GM12878 (cell line): ENCODE data around the gene SLC36A2. TPM values are rescaled to one million over a fixed set of nuclear protein-coding genes. Genes with fewer than 3 reads are reported as not detected.

Source experiments
- ATAC-seq: fragments of 200-7000 bp; cut with Tn5 transposase; 3 replicates; pipeline ENCODE4 v1.9.1; 2020; ENCODE audit warnings: mild to moderate bottlenecking, moderate library complexity
- BruUV-seq: library from RNA; stranded (reverse); fragments of 400-500 nt; replicated peaks from 2 replicates; lab custom pipeline; 2021; lab: Mats Ljungman, UMichigan
- CTCF ChIA-PET: fragments of 300-600 bp; sonication (Branson Sonifier 250); formaldehyde crosslinking; extraction: SDS; loops from one replicate; lab custom pipeline; 2021; ENCODE audit warnings: inconsistent platforms; lab: Yijun Ruan, JAX
- POLR2A ChIA-PET: fragments of 350-600 bp; formaldehyde crosslinking; extraction: SDS; loops from one replicate; lab custom pipeline; 2021; ENCODE audit warnings: inconsistent platforms; lab: Charles Lee
- RAD21 ChIA-PET: fragments of 300-600 bp; sonication (Branson Sonifier 250); formaldehyde crosslinking; loops from one replicate; lab custom pipeline; 2023; ENCODE audit warnings: antibody characterized with exemption; ENCODE audit not compliant: unreplicated experiment; lab: Charles Lee
- SMC1A ChIA-PET: fragments of 300-600 bp; sonication (Branson Sonifier 250); formaldehyde crosslinking; loops from one replicate; lab custom pipeline; 2023; ENCODE audit not compliant: unreplicated experiment, uncharacterized antibody; lab: Charles Lee
- DNase-seq: peaks from one replicate; pipeline ENCODE4 v3.0.0-alpha.2; 2011; ENCODE audit warnings: low read depth, low spot score
- FAIRE-seq: peaks from 3 replicates; lab custom pipeline; 2011; peaks lifted over from hg19 to GRCh38; lab: Jason Lieb, UNC
- H2AFZ ChIP-seq: 2 replicates; pipeline ENCODE4 v1.6.0; 2011; ENCODE audit warnings: low read depth, low read length, control low read depth; ENCODE audit not compliant: control insufficient read depth
- H3K27ac ChIP-seq: 2 replicates; pipeline ENCODE4 v1.5.1; 2011; ENCODE audit warnings: control low read depth; ENCODE audit not compliant: control insufficient read depth, insufficient read depth
- H3K27me3 ChIP-seq, 2 experiments: replicated peaks in 1 of 2; 2 replicates each; pipeline versions ENCODE4 v1.6.0 to v1.6.1; 2011; ENCODE audit warnings: low read length in 1 of 2; ENCODE audit not compliant: control insufficient read depth in 2 of 2, insufficient read depth in 2 of 2
- H3K36me3 ChIP-seq, 2 experiments: 2 replicates each; pipeline ENCODE4 v1.5.1; 2011; ENCODE audit warnings: low read length in 1 of 2; ENCODE audit not compliant: control insufficient read depth in 2 of 2, insufficient read depth in 2 of 2
- H3K4me1 ChIP-seq: 2 replicates; pipeline ENCODE4 v1.6.1; 2011; ENCODE audit warnings: mild to moderate bottlenecking, low read length, moderate library complexity, mixed read lengths; ENCODE audit not compliant: control insufficient read depth, insufficient read depth
- H3K4me2 ChIP-seq: 2 replicates; pipeline ENCODE4 v1.6.0; 2011; ENCODE audit warnings: control low read depth; ENCODE audit not compliant: control insufficient read depth, insufficient read depth
- H3K4me3 ChIP-seq: fragments of 200-600 bp; sonication (generic); 2 replicates; pipeline ENCODE4 v1.5.1; 2016
- H3K79me2 ChIP-seq: 2 replicates; pipeline ENCODE4 v1.6.0; 2011; ENCODE audit warnings: low read length; ENCODE audit not compliant: control insufficient read depth, insufficient read depth
- H3K9ac ChIP-seq: 2 replicates; pipeline ENCODE4 v1.8.0; 2011; ENCODE audit warnings: low read length, control low read depth, mixed read lengths; ENCODE audit not compliant: control insufficient read depth, insufficient read depth
- H3K9me3 ChIP-seq: replicated peaks from 3 replicates; pipeline ENCODE4 v1.5.1; 2011; ENCODE audit warnings: mild to moderate bottlenecking, low read length; ENCODE audit not compliant: control insufficient read depth, insufficient read depth
- H4K20me1 ChIP-seq: 2 replicates; pipeline ENCODE4 v1.6.0; 2011; ENCODE audit not compliant: control insufficient read depth, insufficient read depth
- ATF2 ChIP-seq: IDR thresholded peaks from 2 replicates; pipeline ENCODE4 v1.6.1; 2012; ENCODE audit warnings: low read length, inconsistent platforms
- CBFB ChIP-seq: IDR thresholded peaks from 2 replicates; pipeline ENCODE4 v1.6.1; 2016; ENCODE audit warnings: antibody characterized with exemption, low read depth
- EGR1 ChIP-seq, 2 experiments: IDR thresholded peaks; 1 replicate in 1 of 2; 2 replicates in 1 of 2; pipeline ENCODE4 v1.6.1; 2011 to 2012; ENCODE audit warnings: low read depth in 2 of 2, low read length in 2 of 2, borderline replicate concordance in 1 of 2, mild to moderate bottlenecking in 1 of 2, moderate library complexity in 1 of 2
- ELK1 ChIP-seq: IDR thresholded peaks from 2 replicates; pipeline ENCODE4 v1.6.1; 2012; ENCODE audit warnings: low read depth, low read length, improper control_type of control experiment
- FOS ChIP-seq: IDR thresholded peaks from 3 replicates; pipeline ENCODE4 v1.6.1; 2011; ENCODE audit warnings: borderline replicate concordance; ENCODE audit not compliant: insufficient read length; ENCODE audit errors: extremely low read depth
- GABPA ChIP-seq: IDR thresholded peaks from 2 replicates; pipeline ENCODE4 v1.6.1; 2014; ENCODE audit warnings: antibody characterized with exemption, low read depth, mild to moderate bottlenecking, inconsistent platforms
- GATAD2B ChIP-seq: fragments of 450-650 bp; conservative IDR thresholded peaks from 2 replicates; pipeline ENCODE4 v1.6.1; 2017; ENCODE audit warnings: low read depth, mild to moderate bottlenecking, moderate library complexity
- IKZF1 ChIP-seq: fragments of 450-650 bp; conservative IDR thresholded peaks from 2 replicates; pipeline ENCODE4 v1.6.1; 2017; ENCODE audit warnings: antibody characterized with exemption, mild to moderate bottlenecking
- IRF3 ChIP-seq: fragments of 450-650 bp; IDR thresholded peaks from 2 replicates; pipeline ENCODE4 v1.6.1; 2014; ENCODE audit warnings: mild to moderate bottlenecking
- NBN ChIP-seq: fragments of 450-650 bp; IDR thresholded peaks from 2 replicates; pipeline ENCODE4 v1.6.1; 2016
- RFX5 ChIP-seq: IDR thresholded peaks from 2 replicates; pipeline ENCODE4 v1.6.1; 2011; ENCODE audit warnings: low read depth, low read length, improper control_type of control experiment
- SIN3A ChIP-seq: IDR thresholded peaks from 2 replicates; pipeline ENCODE4 v1.6.1; 2012; ENCODE audit warnings: low read depth, low read length, improper control_type of control experiment
- YY1 ChIP-seq: IDR thresholded peaks from 2 replicates; pipeline ENCODE4 v1.6.1; 2011; ENCODE audit warnings: low read depth, mild to moderate bottlenecking, low read length
- WGBS: methylation state at CpG from one replicate; pipeline ENCODE4 v1.1.6; 2016; ENCODE audit warnings: low lambda C conversion rate; ENCODE audit not compliant: insufficient replicate concordance, insufficient coverage; ENCODE audit errors: missing lambda C conversion rate; 5-methylcytosine and 5-hydroxymethylcytosine counted together
- in situ Hi-C: fragments of 300-500 bp; cut with MboI; formaldehyde crosslinking; loops from 9 replicates; pipeline ENCODE4 v1.14.3; 2018; ENCODE audit warnings: mixed read lengths
- intact Hi-C: fragments of 100-400 bp; cut with micrococcal nuclease; formaldehyde crosslinking; loops from one replicate; pipeline ENCODE4 v1.14.2; 2022; ENCODE audit not compliant: unreplicated experiment
- polyA plus RNA-seq, 11 experiments: library from polyadenylated mRNA; depleted of rRNA in 4 of 11; unstranded in 6 of 11; stranded (reverse) in 5 of 11; fragments of >200 nt; fragmentation: Nextera tagmentation in 4 of 11; fragmentation: Illumina TruSeq in 1 of 11; extraction: Ambion mirVana in 4 of 11; extraction: Trizol in 1 of 11; gene quantifications; 1 replicate in 1 of 11; 2 replicates in 10 of 11; pipeline versions ENCODE4 v1.2.1 to v1.2.3, GENCODE V29; 2011 to 2016; ENCODE audit warnings: inconsistent platforms in 2 of 11, missing spikeins in 2 of 11, low read depth in 1 of 11
- total RNA-seq, 4 experiments: library from RNA; depleted of rRNA in 3 of 4; stranded (reverse); fragments of >200 nt in 3 of 4; fragmentation: Illumina TruSeq in 1 of 4; extraction: Trizol in 1 of 4; gene quantifications; 2 replicates each; pipeline versions ENCODE4 v1.2.1 to v1.2.3, GENCODE V29; 2013 to 2021
- TF ChIP-seq, protein P1 (sequence below): fragments of 450-650 bp; IDR thresholded peaks from 2 replicates; pipeline ENCODE4 v1.6.1; 2017; ENCODE audit warnings: mild to moderate bottlenecking, moderate library complexity
- TF ChIP-seq, protein P2 (sequence below): fragments of 450-650 bp; formaldehyde crosslinking; IDR thresholded peaks from 2 replicates; pipeline ENCODE4 v1.4.0; 2022; ENCODE audit warnings: mild to moderate bottlenecking, moderate library complexity

Gene SLC36A2
- total and polyA plus RNA-seq, 10 of the 15 experiments (the other 5 are each of a cell fraction or from before 2014, with no cell fraction given), result not detected

- Histone ChIP-seq H3K4me2 (no peak overlapping the region), H3K9ac (no peak overlapping the region), H3K4me1 (no peaks in the 10 kb centered on the region), H2AFZ (no peak overlapping the region), H4K20me1 (no peaks in the 10 kb centered on the region), H3K27me3 (no peaks in the 10 kb centered on the region), H3K79me2 (no peaks in the 10 kb centered on the region), H3K36me3 (no peaks in the 10 kb centered on the region), H3K9me3 (peaks cover under 1% of the 10 kb centered on the region; the same call in 1 of the 3 replicates), H3K27ac (no peak overlapping the region), H3K4me3 (no peak overlapping the region)
- ChIA-PET POLR2A (no interaction called here), CTCF (no interaction called here), RAD21 (interaction anchor here (1.4 kb wide), 1 partner anchor 289 kb away, joined by 3 read pairs; no protein-coding TSS in a partner anchor), SMC1A (no interaction called here)
- 6% methylated on average over 3 of the region's 3 CpGs for WGBS
- in situ Hi-C loops (no loop called here), intact Hi-C loops (no loop called here)
- no peak for DNase-seq
- FAIRE-seq, result no peak
- ATAC-seq, result no peak
- no TSS peak for BruUV-seq
- TF ChIP-seq CBFB (no peak), EGR1 (IDR thresholded peaks at IDR 0.05; ENCODE audit: borderline replicate concordance in 1 of 2, low read depth in 2 of 2, low read length in 2 of 2) (no peak), FOS (no peak), ATF2 (no peak), IKZF1 (no peak), GABPA (no peak), ELK1 (no peak), YY1 (no peak), GATAD2B (no peak), IRF3 (no peak), NBN (no peak), SIN3A (no peak), RFX5 (no peak)
- TF ChIP-seq, protein P1, sequence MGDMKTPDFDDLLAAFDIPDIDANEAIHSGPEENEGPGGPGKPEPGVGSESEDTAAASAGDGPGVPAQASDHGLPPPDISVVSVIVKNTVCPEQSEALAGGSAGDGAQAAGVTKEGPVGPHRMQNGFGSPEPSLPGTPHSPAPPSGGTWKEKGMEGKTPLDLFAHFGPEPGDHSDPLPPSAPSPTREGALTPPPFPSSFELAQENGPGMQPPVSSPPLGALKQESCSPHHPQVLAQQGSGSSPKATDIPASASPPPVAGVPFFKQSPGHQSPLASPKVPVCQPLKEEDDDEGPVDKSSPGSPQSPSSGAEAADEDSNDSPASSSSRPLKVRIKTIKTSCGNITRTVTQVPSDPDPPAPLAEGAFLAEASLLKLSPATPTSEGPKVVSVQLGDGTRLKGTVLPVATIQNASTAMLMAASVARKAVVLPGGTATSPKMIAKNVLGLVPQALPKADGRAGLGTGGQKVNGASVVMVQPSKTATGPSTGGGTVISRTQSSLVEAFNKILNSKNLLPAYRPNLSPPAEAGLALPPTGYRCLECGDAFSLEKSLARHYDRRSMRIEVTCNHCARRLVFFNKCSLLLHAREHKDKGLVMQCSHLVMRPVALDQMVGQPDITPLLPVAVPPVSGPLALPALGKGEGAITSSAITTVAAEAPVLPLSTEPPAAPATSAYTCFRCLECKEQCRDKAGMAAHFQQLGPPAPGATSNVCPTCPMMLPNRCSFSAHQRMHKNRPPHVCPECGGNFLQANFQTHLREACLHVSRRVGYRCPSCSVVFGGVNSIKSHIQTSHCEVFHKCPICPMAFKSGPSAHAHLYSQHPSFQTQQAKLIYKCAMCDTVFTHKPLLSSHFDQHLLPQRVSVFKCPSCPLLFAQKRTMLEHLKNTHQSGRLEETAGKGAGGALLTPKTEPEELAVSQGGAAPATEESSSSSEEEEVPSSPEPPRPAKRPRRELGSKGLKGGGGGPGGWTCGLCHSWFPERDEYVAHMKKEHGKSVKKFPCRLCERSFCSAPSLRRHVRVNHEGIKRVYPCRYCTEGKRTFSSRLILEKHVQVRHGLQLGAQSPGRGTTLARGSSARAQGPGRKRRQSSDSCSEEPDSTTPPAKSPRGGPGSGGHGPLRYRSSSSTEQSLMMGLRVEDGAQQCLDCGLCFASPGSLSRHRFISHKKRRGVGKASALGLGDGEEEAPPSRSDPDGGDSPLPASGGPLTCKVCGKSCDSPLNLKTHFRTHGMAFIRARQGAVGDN, result no peak
- TF ChIP-seq, protein P2, sequence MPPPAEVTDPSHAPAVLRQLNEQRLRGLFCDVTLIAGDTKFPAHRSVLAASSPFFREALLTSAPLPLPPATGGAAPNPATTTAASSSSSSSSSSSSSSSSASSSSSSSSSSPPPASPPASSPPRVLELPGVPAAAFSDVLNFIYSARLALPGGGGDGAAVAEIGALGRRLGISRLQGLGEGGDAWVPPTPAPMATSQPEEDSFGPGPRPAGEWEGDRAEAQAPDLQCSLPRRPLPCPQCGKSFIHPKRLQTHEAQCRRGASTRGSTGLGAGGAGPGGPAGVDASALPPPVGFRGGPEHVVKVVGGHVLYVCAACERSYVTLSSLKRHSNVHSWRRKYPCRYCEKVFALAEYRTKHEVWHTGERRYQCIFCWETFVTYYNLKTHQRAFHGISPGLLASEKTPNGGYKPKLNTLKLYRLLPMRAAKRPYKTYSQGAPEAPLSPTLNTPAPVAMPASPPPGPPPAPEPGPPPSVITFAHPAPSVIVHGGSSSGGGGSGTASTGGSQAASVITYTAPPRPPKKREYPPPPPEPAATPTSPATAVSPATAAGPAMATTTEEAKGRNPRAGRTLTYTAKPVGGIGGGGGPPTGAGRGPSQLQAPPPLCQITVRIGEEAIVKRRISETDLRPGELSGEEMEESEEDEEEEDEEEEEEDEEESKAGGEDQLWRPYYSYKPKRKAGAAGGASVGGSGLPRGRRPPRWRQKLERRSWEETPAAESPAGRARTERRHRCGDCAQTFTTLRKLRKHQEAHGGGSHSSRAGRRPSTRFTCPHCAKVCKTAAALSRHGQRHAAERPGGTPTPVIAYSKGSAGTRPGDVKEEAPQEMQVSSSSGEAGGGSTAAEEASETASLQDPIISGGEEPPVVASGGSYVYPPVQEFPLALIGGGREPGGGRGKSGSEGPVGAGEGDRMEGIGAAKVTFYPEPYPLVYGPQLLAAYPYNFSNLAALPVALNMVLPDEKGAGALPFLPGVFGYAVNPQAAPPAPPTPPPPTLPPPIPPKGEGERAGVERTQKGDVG (CRISPR knock-in tag), result no peak
Observed at GRCh38 chr5:151362970-151363369, 15.6 kb upstream of the SLC36A2 start.
